ENCODE measurements around the gene LY6G5C.

GRCh38 chr6:31666337-31666965 is 14.4 kb downstream of the LY6G5C start:
- TF ChIP-seq EP300 (IDR thresholded peaks at IDR 0.05): no peak
- TF ChIP-seq, protein P1, sequence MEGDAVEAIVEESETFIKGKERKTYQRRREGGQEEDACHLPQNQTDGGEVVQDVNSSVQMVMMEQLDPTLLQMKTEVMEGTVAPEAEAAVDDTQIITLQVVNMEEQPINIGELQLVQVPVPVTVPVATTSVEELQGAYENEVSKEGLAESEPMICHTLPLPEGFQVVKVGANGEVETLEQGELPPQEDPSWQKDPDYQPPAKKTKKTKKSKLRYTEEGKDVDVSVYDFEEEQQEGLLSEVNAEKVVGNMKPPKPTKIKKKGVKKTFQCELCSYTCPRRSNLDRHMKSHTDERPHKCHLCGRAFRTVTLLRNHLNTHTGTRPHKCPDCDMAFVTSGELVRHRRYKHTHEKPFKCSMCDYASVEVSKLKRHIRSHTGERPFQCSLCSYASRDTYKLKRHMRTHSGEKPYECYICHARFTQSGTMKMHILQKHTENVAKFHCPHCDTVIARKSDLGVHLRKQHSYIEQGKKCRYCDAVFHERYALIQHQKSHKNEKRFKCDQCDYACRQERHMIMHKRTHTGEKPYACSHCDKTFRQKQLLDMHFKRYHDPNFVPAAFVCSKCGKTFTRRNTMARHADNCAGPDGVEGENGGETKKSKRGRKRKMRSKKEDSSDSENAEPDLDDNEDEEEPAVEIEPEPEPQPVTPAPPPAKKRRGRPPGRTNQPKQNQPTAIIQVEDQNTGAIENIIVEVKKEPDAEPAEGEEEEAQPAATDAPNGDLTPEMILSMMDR (IDR thresholded peaks at IDR 0.05): no peak

All from sigmoid colon (tissue), 4 donors.